B cell (primary cell): ENCODE results near the gene LIPH.

Experiments used
- EZH2 ChIP-seq: IDR thresholded peaks from 2 replicates; pipeline ENCODE4 v1.6.1; 2012; ENCODE audit warnings: borderline replicate concordance, low read depth, mild to moderate bottlenecking, moderate library complexity, low read length; ENCODE audit not compliant: insufficient read depth, poor library complexity, severe bottlenecking
- TF ChIP-seq, protein P1 (sequence below): fragments of 200-600 bp; IDR thresholded peaks from one replicate; pipeline ENCODE4 v1.8.0; 2022; ENCODE audit warnings: antibody characterized with exemption, mild to moderate bottlenecking

DNA sequence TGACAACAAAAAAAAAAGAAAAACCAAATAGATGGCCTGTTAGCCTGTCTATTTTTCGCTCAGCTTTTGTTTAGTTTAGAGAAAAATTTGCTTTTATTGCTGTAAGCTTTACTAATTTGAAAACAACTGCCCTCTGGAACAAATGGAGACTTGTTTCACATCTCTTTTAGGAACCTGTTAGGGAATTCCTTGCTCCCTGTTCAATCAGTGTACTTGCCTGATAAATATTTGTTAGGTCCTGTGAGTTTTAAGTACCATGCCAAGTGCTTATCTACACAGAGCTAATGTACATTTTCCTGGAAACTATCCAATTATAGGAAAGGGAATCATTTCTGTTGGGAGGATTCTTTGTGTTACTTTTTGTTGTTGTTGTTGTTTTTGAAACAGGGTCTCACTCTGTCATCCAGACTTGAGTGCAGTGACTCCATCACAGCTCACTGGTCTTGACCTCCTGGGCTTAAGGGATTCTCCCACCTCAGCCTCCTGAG, 3.5 kb upstream of the LIPH start:
- TF ChIP-seq, protein P1, sequence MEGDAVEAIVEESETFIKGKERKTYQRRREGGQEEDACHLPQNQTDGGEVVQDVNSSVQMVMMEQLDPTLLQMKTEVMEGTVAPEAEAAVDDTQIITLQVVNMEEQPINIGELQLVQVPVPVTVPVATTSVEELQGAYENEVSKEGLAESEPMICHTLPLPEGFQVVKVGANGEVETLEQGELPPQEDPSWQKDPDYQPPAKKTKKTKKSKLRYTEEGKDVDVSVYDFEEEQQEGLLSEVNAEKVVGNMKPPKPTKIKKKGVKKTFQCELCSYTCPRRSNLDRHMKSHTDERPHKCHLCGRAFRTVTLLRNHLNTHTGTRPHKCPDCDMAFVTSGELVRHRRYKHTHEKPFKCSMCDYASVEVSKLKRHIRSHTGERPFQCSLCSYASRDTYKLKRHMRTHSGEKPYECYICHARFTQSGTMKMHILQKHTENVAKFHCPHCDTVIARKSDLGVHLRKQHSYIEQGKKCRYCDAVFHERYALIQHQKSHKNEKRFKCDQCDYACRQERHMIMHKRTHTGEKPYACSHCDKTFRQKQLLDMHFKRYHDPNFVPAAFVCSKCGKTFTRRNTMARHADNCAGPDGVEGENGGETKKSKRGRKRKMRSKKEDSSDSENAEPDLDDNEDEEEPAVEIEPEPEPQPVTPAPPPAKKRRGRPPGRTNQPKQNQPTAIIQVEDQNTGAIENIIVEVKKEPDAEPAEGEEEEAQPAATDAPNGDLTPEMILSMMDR, result no peak
- no peak for TF ChIP-seq EZH2
